Measurements from ENCODE around the gene PPIF. TPM values are rescaled to one million over a fixed set of nuclear protein-coding genes. Genes with fewer than 3 reads are reported as not detected.

Gene PPIF
- total and polyA plus RNA-seq, 2 of the 13 experiments (the other 11 are each of a cell fraction or from before 2014, with no cell fraction given) = 147 to 157 TPM

GRCh38 chr10:79340646-79341244, 6.5 kb upstream of the PPIF start:
- Histone ChIP-seq H3K9ac (ENCODE audit: insufficient read depth, low read depth, low read length) (no peak overlapping the region), H2AFZ (ENCODE audit: low read length) (no peak overlapping the region), H3K4me3 (replicated peaks in 1 of 3; ENCODE audit: insufficient read depth in 1 of 3, low read depth in 2 of 3, low read length in 3 of 3) (no peak overlapping the region), H4K20me1 (ENCODE audit: insufficient read depth, low read length) (no peaks in the 10 kb centered on the region), H3K79me2 (ENCODE audit: insufficient read depth, low read length) (no peaks in the 10 kb centered on the region), H3K27ac (ENCODE audit: extremely low read length, insufficient read depth, low read length) (no peak overlapping the region), H3K9me3 (ENCODE audit: low read length) (no peaks in the 10 kb centered on the region), H3K4me1 (ENCODE audit: insufficient read depth, low read length) (peaks cover 73% of the 10 kb centered on the region), H3K4me2 (ENCODE audit: low read depth, low read length) (no peak overlapping the region), H3K27me3 (ENCODE audit: control insufficient read depth in 1 of 2, insufficient read depth in 2 of 2, low read length in 2 of 2) (no peaks in the 10 kb centered on the region), H3K36me3 (replicated peaks in 1 of 2; ENCODE audit: control insufficient read depth in 1 of 2, insufficient read depth in 2 of 2, low read length in 2 of 2) (no peaks in the 10 kb centered on the region)
- CTCF ChIA-PET (ENCODE audit: low intra/inter-chr PET ratio, low total read pairs) = no interaction called here
- intact Hi-C loops (cut with micrococcal nuclease; ENCODE audit: unreplicated experiment) = loop anchor here (10.0 kb wide), 1 partner anchor 46 kb away; no protein-coding TSS in a partner anchor
- TF ChIP-seq ZNF503 (CRISPR knock-in tag; IDR thresholded peaks at IDR 0.05) (no peak), HHEX (CRISPR knock-in tag; IDR thresholded peaks at IDR 0.05) (no peak), MED13 (CRISPR knock-in tag; IDR thresholded peaks at IDR 0.05) (no peak), SUZ12 (IDR thresholded peaks at IDR 0.05; ENCODE audit: low read depth, low read length) (no peak), ZC3H13 (CRISPR knock-in tag; IDR thresholded peaks at IDR 0.05) (no peak), TIGD3 (CRISPR knock-in tag; IDR thresholded peaks at IDR 0.05; ENCODE audit: borderline replicate concordance) (no peak), FUBP1 (CRISPR knock-in tag; IDR thresholded peaks at IDR 0.05; ENCODE audit: borderline replicate concordance) (no peak), NFE2 (CRISPR knock-in tag; IDR thresholded peaks at IDR 0.05) (no peak), CBFB (CRISPR knock-in tag; IDR thresholded peaks at IDR 0.05) (no peak), ZKSCAN8 (CRISPR knock-in tag; IDR thresholded peaks at IDR 0.05; ENCODE audit: borderline replicate concordance) (no peak), TBX2 (CRISPR knock-in tag; IDR thresholded peaks at IDR 0.05; ENCODE audit: borderline replicate concordance) (no peak), SMAD9 (CRISPR knock-in tag; IDR thresholded peaks at IDR 0.05) (no peak), ZNF484 (CRISPR knock-in tag; IDR thresholded peaks at IDR 0.05; ENCODE audit: borderline replicate concordance, low read depth) (no peak), RARA (CRISPR knock-in tag; IDR thresholded peaks at IDR 0.05) (no peak)
- POLR2A ChIA-PET = interaction anchor here (1.2 to 1.4 kb wide), 2 partner anchors 9 to 10 kb away, joined by 3 read pairs; no protein-coding TSS in a partner anchor
- FAIRE-seq (peak; percentile 21), ATAC-seq (no peak), DNase-seq (ENCODE audit: low spot score) (no peak)
- no TSS peak for BruUV-seq (replicated peaks)
- in situ Hi-C loops (cut with HindIII; ENCODE audit: extremely low pct_ligation_motif_present, low pct_unique_long_range_greater_than_20kb) = no loop called here
- WGBS (ENCODE audit: low lambda C conversion rate) = 92% methylated on average over 5 of the region's 5 CpGs

Data from HepG2 (cell line).